HG02885 (cell line): Measurements from ENCODE around the gene SLC25A11.

Experiments
- ATAC-seq: cut with Tn5 transposase; IDR thresholded peaks from one replicate; pipeline ENCODE4 v1.9.1; 2021; ENCODE audit warnings: mild to moderate bottlenecking; ENCODE audit not compliant: unreplicated experiment, poor library complexity

Gene SLC25A11, protein sequence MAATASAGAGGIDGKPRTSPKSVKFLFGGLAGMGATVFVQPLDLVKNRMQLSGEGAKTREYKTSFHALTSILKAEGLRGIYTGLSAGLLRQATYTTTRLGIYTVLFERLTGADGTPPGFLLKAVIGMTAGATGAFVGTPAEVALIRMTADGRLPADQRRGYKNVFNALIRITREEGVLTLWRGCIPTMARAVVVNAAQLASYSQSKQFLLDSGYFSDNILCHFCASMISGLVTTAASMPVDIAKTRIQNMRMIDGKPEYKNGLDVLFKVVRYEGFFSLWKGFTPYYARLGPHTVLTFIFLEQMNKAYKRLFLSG

DNA sequence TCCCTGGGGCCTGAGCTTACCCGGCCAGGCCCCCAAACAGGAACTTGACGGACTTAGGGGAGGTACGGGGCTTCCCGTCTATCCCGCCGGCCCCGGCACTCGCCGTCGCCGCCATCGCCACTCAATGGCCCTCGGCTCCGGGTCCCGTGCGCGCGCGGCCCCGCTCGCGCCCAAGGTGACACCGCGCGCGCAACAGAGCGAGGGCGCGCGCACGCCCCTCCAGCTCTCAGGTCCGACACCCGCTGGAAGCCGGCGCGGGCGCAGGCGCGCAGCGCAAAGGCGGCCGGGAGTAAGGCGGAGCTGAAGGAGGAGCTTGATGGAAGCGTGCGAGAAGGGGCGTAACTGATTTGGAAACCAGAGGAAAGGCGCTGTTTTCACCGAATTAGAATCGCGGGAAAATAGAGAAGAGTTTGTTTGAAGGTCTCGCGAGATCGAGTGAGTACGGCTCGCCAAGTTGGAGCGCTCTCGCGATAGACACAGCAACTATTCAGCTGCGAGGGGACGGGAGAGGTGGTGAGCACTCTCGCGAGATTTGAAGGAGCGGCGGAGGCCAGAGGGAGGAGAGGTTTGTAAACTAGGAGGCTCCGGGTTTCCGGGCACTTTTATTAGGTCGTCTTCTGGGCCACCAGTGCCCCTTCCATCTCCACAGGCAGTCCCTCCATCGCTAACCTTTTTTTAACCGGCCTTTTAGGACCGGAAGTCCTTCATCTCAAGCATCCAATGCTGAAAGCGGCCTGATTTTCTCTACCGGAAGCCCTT is at the start of gene SLC25A11, which contains the start of gene RNF167:
Gene SLC25A11, minus strand, starts transcription at position 251 of the 759 bp plus-strand sequence. Its CDS starts 136 bp downstream, at position 115.
Gene RNF167, plus strand, starts transcription at position 473 of the 759 bp plus-strand sequence. CDS start 642 bp downstream, outside the sequence.
- peak; percentile 81 for ATAC-seq

DNA sequence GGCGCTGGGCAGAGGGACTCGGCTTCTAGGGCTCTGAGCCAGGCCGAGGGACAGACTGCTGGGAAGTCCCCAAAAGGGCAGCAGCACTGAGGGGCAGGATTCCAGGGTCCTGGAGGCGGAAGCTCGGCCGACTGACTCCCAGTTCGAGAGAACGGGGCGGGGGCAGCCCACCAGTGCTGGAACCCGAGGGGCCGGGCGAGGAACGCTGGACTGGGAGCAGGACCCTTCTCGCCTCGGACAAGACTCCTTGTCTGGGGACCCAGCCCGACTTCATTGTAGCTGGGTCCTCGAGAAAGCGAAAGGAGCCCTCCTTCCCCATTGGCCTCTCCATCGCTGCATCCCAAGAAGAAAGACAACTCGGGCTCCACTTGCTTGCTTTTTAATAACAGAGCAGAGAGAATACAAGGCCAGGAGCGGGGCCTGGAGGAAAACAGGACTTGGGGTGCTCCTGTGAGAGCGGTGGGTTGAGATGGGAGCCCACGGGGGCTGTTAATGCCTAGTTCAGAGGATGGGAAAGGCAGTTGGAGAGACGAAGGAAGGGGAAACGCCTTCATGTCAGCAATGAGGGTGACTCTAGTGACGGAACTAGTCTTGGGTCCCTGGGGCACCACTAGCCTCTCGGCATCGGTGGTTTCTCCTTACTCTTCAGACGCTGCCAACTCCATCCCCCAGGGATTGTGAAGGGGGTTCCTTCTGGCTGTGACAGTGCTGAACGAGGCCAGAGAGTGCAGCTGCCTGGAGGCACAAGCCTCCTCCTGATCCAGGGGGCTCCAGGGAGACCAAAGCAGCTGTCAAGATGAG is 48.1 kb upstream of the SLC25A11 start:
- ATAC-seq = peak; percentile 20

DNA sequence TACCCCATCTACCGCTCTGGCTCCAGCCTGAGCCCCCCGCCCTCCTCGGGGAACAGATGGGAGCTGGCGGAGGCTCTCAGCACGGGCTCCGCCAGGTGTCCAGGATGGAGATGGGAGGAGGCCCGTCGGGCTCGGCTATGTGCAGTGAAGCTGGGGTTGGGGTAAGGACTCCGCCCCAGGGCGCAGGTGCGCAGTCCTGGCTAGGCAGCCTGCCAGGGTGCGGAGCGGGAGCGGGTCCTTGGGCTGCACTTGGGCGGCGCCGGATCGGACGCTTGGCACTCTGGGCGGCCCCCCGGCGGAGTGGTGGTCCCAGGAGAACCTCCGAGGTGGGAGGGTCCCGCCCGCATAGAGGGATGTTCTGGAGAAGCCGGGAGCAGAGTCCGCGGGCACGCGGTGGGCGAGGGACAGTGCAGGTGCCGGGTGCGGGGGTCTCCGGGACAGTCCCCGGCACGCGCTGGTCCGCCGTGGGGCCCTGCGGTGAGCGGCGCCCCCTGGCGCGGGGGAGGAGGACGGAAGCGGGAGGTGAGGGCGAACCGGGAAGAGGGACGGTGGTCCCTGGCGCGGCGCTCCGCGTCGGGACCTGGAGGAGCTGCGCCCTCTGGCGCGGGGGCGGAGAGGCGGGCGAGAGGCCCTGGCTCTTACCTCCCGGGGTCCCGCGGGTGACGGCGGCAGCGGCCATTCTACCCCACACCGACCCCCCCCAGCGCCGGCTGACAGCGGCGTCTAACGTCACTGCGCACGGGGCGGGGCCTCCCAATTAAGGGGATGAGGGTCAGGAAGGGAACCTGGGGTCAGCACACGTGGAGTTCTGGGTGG is 47.3 kb upstream of the SLC25A11 start, which contains the start of gene CAMTA2:
Gene CAMTA2, minus strand, starts transcription at position 725 of the 816 bp plus-strand sequence. CDS start 1,453 bp downstream, outside the sequence.
- peak; percentile 72 for ATAC-seq

DNA sequence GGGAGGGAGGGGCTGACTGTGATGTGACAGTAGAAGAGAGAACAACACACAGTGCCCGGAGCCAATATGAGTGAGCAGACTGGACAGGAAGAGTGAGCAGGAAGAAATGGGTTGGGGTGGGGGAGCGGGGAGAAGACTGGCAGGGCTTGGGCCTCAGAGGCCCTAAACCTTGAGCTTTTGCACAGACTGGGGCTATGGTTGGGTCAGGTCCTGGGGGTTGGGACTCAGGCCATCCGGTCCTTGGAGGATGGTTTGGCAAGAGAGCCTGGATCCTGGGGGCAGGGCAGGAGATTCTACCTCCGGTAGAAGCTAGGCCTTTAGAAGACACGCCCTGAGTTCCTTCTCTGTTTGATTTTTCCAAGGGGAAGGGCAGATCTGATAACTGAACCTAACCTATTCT is 46.6 kb upstream of the SLC25A11 start:
- ATAC-seq = no peak

DNA sequence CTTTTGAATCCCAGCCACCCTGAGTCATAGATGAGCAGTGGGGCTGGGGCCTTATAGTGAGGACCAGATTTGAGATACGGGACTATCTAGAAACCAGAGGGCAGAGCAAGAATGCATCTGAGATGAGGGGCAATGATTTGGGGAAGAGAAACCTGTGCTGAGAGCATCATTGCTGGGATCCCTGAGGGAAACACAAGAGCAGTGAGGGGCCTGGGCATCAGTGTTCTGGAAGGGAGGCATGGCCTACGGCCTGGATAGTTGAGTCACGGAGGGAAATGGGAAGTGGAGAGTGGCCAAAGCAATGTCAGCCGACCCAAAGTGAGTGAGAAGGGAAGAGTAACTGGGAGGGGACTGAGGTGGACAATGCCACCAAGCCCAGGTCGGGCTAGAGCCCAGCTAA is 42.5 kb upstream of the SLC25A11 start:
- no peak for ATAC-seq

DNA sequence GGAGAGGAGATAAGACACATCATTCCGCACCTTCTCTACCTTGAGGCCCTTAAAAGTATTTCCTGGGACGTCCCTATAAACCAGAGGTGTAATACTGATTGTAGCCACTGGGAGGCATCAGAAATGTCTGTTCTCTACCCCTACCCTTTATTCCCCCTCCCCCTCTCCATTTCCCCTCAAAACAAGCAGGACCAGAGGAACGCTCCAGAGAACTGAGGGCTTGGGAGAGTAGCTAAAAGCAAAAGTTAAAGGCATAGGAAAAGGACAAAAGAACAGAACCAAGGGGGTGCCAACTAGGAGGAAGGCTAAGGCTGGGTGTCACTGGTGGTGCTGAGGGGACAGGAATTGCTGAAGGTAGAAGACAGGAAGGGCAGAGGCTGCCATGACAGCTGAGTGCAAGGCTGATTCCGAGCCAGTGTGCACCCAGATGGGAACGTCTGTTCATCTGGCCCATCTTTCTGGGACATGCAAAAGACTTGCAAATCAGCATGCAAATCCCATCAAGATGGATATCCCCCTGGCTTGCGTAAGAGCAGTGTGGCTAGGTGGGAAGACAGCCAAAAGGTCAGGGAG is 40.9 kb upstream of the SLC25A11 start:
- no peak for ATAC-seq

DNA sequence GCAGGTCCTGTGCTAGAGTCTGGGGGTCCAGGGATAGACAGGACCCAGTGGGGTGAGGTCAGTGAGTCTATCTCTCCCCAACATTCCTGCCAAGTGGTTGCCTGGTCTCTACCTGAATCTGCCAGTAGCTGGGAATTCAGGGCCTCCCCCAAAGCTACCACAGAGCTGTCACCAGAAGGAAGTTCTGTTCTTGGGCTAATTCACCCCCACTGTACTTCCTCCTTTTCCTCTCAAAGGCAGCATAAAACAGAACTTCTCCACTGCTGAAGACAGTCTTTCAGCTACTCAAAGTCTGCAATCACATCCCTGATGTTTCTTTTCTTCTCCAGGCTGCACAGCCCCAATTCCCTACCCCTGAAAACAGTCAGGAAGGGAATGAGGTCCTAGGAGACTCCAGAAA is 38.9 kb upstream of the SLC25A11 start:
- no peak for ATAC-seq

DNA sequence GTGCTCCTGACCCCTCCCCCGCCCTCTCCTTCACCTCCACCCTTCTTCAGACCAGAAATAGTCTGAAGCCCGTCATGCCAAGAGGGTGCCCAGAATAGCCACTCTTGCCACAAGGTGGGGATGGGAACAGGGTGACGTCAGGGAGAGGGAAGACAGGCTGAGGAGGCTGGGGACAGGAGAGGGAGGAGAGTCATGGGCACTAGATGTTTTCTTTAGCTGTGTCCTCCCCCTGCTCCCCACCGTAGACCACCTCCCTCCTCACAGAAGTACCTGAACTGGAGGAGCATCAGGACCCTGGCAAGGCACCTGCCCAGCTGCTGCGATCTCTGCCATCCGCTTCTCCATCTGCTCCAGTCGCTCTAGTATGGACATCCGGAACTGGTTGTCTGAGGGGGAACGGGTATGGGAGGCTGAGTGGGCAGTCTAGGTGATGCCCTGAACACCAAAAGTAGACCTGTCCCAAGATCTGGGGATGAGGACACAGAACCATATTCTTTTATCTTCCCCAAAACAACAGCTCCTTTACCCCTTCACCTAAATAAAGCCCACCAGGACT is 34.3 kb upstream of the SLC25A11 start:
- no peak for ATAC-seq

DNA sequence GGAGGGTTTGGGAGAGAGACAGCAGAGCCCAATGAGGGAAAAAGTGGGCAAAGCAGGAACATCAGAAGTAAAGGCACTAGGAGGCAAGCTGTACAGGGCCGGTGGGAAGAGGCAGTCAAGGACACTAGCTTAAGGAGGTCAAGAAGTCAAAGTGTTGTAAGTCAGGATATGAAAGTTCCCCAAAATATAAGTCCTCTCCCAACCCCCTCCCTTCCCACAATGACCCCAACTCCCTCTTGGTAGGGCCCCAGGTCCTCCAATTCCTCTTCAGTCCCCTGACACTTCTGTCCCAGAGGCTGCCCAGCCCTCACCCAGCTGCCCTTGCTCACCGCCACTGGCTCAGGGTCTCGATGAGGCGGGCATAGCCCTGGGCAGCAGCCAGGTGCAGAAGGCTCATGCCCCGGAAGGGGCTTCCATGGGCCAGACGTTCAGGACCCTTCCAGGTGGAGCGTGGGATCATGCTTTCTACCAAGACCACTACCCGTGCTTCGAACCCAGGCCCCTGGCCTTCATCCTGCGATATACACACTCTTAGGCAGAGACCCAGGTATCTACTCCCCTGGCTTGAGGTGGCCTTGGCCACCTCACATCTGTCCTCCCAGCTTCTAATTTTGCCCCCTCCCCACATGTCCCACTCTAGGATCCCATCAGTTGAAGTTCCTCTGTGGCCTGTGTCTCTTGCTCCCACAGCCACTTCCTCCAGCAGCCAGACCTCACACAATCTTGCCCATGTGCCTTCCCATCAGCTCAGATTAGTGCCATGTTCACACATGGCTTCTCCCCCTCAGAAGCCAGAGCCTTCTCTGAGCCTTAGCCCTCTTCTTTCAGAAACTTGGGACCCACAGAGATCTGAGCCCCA is 33.6 kb upstream of the SLC25A11 start:
- ATAC-seq = no peak

DNA sequence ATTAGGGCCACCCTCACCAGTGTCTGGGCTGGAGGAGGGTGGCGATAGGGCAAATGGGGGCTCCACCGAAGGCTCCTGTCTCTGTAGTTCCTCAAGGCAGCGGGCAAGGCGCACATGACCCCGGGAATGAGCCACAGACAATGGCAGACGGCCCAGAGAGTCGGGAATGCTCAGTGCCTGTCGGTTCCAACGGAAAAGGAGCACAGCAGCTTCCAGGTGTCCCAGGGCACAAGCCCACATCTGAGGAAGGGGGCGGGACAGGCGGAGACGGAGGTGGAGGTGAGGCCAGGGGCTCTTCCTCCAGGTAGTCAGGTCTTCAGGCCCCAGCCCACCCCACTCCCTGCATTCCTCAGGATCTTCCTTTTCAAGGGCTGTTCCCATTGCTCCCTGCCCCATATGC is 32.9 kb upstream of the SLC25A11 start:
- no peak for ATAC-seq

DNA sequence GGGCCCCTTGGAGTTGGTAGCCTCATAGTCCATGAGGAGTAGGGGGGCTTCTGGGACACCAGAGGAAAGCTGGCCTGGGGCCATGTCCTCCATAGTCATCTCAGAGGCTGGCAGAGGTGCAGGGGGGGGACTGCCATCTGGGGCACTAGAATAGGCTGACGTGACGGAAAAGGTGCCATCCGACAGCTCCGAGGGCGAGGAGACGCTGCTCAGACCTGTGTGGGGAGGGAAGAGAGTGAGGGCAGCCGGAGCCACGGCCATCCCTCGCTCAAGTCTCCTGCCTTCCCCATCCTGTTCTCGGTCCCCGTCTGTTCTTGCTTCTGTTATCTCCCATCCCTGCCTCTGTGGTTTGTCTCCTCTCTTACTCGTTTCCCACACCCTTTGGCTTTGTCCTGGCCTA is 32.5 kb upstream of the SLC25A11 start:
- ATAC-seq = no peak

DNA sequence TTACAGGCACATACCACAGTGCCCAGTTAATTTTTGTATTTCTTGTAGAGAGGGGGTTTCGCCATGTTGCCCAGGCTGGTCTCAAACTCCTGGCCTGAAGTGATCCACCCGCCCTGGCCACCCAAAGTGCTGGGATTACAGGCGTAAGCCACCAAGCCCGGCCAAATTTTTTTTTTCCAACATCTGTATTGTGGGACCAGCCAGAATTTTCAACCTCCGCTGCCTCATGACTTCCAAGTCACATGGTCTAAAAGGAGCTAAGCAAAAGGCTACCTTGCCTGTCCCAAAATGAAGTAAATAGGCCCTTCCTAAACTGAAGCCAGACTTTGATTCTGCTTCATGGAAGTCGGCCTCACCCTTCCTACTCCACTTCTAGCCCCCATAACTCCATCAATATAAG is 32.0 kb upstream of the SLC25A11 start:
- no peak for ATAC-seq

DNA sequence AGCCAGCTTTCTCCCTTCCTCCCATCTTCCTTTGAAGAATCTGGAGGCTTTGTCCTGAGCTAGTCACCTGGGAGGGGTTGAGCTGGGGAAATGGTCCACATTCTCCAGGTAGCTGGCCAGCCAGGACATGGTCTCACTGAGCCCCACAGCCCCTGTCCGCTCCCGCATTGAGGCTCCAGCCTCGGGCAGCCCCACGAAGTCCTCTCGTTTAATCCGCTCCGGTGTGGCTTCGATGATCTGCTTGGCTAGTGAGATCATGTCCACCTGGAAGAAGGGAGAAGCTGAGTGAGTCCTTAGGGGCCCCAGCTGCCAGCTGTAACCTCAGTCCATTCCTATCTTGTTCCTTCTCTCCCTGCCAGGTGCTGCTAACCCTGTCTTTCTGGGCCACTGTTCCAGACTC is 30.4 kb upstream of the SLC25A11 start:
- ATAC-seq = no peak

DNA sequence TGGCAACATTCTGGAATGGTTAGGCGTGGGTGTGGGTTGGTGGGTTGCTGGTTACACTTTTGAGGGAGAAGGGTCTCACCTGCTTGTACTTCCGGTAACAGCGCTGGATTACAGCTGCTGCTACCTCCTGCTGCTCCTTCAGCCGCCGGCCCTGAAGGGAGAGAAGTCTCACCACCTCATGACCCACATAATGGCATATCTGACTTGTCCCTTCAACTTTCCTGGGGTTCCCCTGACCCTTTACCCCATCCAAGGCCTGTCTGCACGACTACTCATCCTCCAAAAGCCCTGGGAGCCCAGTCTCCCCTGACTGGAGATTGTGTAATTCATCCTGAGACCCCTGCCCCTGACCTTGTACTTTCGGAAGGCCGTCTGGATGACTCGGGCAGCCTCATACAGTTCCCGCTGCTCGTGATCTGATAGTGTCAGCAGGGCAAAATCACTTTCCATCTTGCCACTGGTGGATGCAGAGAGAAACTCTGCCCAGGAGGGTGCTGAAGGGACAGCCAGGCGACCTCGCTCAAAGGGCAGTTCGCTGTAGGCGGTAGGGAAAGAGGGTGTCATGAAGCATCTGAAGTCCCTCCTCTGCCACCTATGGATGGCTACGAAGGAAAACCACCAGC is 29.8 kb upstream of the SLC25A11 start:
- ATAC-seq = no peak

DNA sequence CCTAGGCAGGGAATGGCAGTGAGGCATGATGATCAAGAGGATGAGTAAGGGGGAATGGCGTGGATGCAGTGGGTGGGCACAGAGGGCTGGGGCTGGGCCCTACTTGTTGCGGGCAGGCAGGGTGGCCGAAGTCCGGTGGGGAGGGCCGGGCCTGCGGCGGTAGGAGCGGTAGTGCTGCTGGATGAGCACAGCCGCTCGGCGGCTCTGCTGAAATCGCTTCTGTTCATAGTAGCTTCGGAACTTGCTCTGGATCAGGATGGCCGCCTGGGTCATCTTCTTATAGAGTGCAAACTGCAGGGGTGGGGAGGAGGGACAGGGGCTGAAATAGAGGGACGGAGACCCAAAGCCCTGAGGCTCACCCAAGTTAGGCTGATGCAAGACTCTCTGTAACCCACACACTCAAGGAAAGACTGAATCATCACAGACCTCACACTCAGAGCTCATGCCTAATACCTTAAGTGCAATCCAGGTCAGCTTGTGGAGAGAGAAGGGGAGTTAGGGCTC is 29.3 kb upstream of the SLC25A11 start:
- ATAC-seq = no peak

DNA sequence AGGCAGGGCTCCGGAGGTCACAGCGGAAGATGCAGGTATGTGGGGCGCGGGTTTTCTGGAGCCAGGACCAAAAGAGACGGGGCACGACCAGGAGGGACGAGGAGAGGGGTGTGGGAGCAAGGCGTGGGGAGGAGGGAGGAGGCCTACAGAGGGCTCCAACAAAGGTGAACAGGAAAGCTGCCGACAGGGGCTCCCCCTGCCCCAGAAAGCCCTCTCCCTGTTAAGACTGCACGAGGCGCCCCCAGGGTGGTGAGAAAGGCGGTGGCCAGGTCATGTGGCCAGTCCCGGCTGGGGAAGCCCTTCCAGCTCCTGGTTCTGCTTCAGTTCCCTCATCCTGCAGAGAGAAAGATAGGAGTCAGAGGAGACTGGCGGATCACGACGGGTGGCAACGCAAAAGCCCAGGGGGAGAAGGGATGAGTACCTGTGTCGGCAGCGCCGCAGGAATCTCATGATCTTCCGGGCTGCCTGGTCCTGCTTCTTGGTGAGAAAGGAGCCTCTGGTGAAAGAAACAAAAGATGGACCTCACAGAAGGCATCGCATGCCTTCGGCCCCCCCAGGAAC is 28.7 kb upstream of the SLC25A11 start:
- no peak for ATAC-seq
